ENCODE data around the gene MGAT5.
A peak's percentile ranks its signal among the peaks of the same experiment; 100 is the strongest.

Gene MGAT5

GRCh38 chr2:134372141-134372540 lies 118.3 kb downstream of the MGAT5 start:
- no peak for DNase-seq

- DNase-seq: peak; percentile 21
These were observed 118.8 kb downstream of the MGAT5 start for GRCh38 chr2:134372611-134373131.

DNA sequence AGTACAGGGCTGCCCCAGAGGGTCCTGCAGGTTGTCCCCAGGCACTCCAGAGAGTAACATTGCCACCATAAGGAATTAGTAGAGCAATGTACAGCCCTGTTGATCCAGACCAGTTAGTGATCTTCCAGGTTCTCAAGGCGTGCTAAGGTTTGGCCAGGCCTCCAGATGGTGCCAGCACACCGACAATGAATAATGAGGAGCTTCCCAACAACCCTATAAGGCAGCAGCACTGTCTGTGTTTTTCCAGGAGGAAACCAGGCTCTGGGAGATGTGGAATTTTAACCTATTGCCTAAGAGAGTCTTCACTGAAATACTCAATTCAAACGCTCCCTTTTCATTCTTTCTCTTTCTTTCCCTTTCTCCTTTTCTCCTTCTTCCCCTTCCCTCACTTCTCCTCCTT lies 122.1 kb downstream of the MGAT5 start:
- peak; percentile 38 for DNase-seq

DNA sequence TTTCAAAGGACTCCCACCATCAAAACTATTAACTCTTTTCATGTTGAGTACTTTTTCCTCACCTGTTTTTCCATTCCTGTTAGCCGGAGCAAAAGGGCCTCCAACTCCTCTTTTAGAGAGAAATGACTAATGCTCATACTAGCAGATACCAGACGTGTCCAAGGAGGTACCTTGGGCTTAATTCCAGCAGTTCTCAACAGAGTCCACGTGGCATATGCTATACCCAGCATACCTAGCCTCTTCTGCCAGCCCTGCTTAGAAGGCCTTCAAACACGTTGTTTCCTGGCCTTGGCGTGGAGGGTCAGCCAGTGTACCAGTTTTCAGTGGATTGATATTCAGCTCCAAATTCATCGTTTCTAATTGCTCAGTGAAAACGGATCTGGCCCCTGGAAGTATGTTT lies 123.9 kb downstream of the MGAT5 start:
- no peak for DNase-seq

DNA sequence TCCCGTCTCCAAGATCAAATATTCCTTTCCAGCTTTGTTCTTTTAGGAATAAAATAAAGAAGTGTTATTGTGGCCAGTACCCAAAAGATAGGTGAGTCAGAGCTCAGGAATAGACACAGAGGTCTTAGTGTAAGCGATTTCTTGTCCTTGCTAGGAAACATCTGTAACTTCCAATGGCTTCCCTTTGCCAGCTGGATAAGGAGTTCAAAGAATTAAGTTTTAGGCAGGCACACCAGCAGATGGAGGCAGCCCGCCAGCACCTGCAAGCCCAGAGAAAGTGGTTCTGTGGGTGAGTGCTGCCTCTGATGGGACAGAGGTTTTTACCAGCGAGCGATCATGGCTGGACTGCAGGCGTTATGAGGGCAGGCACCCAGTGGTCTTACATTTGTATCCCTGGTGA lies 125.4 kb downstream of the MGAT5 start:
- DNase-seq: no peak

DNA sequence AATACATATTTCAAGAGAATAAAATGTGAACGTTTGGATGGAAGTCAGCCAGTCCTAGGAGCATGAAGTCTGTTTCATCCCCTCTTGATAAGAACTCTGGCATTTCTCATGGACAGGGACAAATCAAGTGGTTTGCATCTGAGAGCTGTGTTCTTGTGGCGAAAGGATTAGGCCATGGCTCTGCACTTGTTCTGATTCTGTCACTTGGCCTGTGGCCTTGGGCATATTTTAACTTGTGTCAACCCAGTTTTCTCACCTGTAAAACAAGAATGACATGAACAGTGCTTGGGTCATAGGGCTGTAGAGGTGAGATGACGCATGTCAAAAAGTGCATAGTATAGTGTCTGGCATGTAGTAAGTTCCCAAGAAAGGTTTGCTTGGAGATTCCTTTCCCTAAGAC lies 125.8 kb downstream of the MGAT5 start:
- DNase-seq: no peak

DNA sequence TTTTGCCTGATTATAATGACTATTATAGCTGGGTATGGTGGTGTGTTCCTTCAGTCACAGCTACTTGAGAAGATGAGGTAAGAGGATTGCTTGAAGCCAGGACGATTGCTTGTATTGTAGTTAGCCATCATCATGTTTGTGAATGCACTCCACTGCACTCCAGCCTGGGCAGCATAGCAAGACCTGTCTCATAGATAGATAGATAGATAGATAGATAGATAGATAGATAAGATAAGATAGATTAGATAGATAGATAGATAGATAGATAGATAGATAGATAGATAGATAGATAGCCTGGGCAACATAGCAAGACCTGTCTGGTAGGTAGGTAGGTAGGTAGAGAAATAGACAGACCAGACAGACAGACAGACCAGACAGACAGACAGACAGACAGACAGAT lies 127.3 kb downstream of the MGAT5 start:
- no peak for DNase-seq

DNA sequence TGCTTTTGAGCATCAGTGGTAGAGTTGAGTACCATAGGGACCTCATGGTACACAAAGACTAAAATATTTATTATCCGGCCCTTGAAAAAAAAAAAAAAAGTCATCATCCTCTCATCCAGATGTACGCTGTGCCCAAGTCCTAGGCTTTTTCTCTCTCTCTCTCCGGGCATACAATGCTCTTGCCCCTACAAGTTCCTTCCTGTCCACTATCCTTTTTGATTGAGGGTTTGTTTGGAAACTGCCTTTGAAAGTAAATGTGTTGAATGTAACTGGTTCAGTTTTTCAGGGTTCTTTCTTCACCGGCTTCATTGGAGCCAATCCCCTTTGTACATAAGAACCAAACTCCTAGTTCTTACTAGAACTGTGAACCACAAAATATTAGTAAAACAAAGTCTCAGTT lies 130.3 kb downstream of the MGAT5 start:
- DNase-seq: no peak

DNA sequence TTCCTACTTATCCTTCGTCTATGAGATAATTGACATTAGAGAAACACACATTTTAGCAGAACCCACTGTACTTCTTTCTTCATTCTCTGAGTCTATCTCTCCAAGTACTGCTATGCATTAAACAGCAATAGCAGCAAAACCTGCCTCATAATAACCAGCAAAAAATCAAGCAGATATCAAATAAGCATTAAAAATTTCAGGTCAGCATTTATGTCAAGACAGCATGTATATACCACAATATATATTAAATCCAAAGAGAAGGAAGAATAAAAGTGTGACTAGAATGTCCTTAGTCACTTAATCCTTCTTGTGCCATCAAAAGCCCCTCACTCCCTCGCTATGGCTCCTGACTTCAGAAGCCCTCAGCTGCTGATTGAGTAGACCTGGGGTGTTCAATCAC lies 131.3 kb downstream of the MGAT5 start:
- no peak for DNase-seq

GRCh38 chr2:134386310-134386709 lies 132.4 kb downstream of the MGAT5 start:
- DNase-seq: no peak

DNA sequence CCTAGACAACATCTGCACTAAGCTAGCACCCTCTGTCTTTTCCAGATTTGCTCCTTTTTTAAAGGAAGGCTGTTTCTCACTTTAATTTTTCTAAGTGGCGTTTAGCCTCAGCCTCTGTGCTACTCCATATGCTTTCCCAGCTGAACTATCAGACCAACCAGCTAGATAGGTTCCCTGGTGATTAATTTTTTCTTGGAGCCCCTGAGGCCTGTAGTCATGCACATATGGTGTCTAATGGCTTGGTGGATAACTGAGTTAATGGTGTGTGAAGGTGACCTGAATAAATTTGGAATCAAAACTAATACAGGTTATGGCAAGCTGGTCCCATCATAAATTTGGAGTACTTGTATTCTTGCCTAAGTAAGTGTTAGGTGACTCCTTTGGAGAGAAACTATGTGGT lies 135.5 kb downstream of the MGAT5 start:
- peak; percentile 90 for DNase-seq

DNA sequence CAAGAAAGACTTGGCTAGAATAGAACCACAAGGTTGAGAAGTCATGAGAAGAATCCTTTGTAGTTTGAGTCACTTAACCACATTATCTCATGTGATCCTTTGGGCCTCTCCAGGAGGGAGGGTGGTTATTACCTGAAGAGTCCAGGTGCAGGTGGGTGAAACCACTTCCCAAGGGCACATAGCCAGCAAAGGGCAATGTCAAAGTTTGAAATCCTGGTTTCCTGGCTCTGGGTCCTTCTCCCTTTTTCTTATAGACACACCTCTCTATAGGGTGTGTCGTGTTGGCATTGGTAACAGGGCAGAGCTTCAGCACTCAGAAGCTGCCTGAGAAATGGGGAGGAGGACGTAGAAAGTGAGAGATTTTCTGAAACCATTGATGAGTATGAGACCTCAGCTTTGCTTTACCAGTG lies 137.9 kb downstream of the MGAT5 start:
- DNase-seq: no peak

- no peak for DNase-seq
These were observed 138.7 kb downstream of the MGAT5 start for GRCh38 chr2:134392442-134393074.

GRCh38 chr2:134393075-134393461 lies 139.2 kb downstream of the MGAT5 start:
- no peak for DNase-seq

GRCh38 chr2:134395779-134396178 lies 141.9 kb downstream of the MGAT5 start:
- no peak for DNase-seq

DNA sequence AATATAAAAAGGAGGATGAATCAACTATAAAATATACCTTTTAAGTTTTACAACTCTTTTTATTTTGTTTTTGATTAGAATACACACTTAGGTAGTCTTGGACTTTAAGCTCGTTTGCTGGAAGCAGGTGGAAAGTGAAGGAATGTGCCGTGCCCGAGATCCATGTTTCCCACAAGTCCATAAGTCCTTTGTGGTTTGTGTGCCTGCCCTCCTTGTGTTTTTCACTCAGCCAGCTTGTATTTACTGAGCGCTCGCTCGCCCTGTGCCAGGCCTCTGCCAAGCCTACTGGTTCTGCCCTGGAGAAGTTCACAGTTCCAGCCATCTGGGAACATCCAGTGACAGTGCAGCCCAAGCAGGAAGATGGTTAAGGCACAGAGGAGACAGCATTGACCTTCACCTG lies 142.6 kb downstream of the MGAT5 start:
- DNase-seq: no peak

GRCh38 chr2:134397146-134397896 lies 143.4 kb downstream of the MGAT5 start:
- no peak for DNase-seq

GRCh38 chr2:134398300-134398699 lies 144.4 kb downstream of the MGAT5 start:
- no peak for DNase-seq

DNA sequence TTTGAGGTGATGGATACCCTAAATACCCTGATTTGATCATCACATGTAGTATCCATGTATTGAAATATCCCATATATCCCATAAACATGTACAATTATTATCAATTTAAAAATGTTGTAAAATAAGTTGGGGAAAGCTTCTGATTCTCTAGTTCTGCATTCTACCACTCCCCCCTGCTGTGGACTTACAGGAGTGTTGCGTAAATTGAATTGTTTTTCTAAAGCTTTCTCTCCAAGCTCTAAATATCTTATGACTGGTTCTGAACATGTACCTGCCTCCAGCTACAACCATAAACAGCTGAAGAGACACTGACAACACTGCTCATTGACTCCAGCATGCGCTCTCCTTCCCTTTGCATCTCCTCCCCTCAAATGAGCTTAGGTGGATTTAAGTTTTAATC lies 145.2 kb downstream of the MGAT5 start:
- DNase-seq: no peak

DNA sequence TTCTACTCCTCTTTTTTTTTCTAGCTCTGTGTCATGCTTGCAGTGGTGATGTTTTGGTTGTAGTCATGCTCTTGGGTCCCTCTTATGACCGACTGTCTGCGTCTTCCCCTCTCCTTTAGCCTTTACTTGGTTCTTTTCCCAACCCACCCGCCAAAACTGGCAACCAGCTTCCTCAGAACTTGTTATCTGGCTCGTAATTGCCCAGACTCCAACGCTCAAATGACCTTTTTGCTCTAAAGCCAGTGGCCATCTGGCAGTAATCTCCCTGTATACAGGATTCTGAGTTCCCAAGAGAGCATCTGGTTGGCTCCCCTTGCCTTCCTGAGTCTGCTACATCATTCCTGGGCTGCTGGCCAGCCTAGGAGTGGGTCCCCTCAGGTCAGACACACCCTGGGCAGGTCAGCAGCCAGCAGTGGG lies 147.2 kb downstream of the MGAT5 start:
- peak; percentile 82 for DNase-seq

DNA sequence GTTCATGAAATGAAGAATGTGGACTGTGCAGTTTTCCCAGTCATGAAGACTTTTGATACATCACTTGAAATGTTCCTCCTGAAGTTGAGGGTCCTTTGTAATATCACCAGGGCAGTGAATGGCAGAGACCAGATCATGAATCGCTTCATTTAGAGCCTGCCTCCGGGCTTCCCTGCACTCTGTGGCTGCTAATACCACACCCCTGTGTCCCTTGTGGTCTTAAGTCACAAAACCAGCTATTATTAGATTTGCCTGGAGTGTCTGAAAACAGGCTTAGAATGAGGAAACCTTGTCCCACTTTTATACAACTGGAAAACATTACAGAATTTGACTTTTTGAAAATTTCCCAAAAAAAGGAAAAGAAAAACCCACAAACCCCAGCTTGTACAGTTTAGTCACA lies 147.9 kb downstream of the MGAT5 start:
- no peak for DNase-seq

DNA sequence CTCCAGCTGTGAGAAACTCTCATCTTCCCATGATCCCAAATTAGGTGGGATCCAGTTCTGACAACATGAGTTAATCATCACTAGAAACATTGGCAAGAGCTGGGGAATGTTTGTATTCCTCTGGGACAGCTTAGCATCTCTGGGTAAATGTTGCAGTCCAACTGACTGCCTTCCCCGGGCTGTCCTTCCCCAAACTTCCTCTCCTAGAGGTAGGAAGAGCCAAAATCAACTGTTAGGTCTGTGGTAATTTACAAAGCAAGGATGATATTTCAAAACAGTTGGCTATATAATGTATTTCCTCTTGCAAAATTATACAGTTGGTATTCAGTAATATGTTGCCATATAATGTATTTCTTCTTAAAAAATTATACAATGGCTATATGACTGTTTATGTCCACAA lies 148.5 kb downstream of the MGAT5 start:
- no peak for DNase-seq

GRCh38 chr2:134405611-134406081 lies 151.8 kb downstream of the MGAT5 start:
- no peak for DNase-seq

DNA sequence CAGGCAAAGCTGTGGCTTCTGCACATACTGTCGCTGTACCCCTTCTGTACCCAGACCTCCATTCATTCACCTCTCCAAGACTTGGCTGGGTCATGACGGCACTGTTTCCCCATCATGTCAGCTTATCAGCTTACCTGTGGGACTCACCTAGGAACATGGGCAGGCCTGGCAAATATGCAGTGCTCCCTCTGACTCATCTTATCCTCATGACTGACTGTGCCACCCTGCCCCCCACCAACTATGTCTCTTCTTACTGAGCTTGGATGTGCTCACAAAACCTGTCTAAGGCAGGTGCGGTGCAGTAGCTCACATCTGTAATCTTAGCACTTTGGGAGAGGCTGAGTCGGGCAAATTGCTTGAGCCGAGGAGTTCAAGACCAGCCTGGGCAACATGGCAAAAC lies 152.4 kb downstream of the MGAT5 start:
- DNase-seq: no peak

DNA sequence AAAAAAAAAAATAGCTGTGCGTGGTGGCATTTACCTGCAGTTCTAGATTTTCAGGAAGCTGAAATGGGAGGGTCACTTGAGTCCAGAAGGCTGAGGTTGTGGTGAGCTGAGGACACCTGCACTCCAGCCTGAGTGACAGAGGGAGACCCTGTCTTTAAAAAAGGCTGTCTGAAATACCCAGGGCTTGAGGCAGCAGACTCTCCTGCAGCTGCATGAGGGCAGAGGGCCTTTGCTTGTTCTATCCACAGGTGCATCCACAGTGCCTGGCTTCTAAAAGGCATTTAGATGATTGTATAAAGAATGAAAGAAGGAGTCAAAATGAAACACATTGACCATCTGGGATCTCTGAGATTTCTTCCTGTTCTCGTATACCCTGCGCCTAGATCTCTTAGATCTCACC lies 152.9 kb downstream of the MGAT5 start:
- no peak for DNase-seq
